ENCODE measurements around the gene RFTN1. TPM values are rescaled to one million over a fixed set of nuclear protein-coding genes. Genes with fewer than 3 reads are reported as not detected.

RFTN1 gene
- total RNA-seq, 3 donors from 2014 or later (not counting 1 experiment from before 2014, with no cell fraction given), result 112 to 135 (median 115) TPM

GRCh38 chr3:16471897-16472296, 41.6 kb downstream of the RFTN1 start:
- Mint-ChIP-seq H3K27ac (peak overlapping the region; percentile 24 to 31), H3K4me1 (peaks cover 79 to 80% of the 10 kb centered on the region in 2 donors), H3K36me3 (peaks cover 17% of the 10 kb centered on the region), H3K4me3 (no peak overlapping the region), H3K27me3 (ENCODE audit: low read depth in 2 of 2) (no peaks in the 10 kb centered on the region), H3K9me3 (peaks cover 0 to 4% of the 10 kb centered on the region in 2 donors)
- DNase-seq, result no peak
- H3K27me3 ChIP-seq (ENCODE audit: control insufficient read depth, insufficient read depth, low read length), result no peaks in the 10 kb centered on the region
- WGBS (ENCODE audit: insufficient coverage), result 93% methylated on average over 3 of the region's 3 CpGs
- intact Hi-C loops (cut with micrococcal nuclease), result no loop called here
- H3K36me3 ChIP-seq (ENCODE audit: control insufficient read depth, insufficient read depth, low read length), result peaks cover 20% of the 10 kb centered on the region
- H3K4me3 ChIP-seq (ENCODE audit: low read length), result no peak overlapping the region
- no peak for ATAC-seq
- TF ChIP-seq CTCF (IDR thresholded peaks at IDR 0.05), result no peak
- H3K4me1 ChIP-seq (ENCODE audit: control insufficient read depth, insufficient read depth, low read length), result peaks cover 38% of the 10 kb centered on the region
- peaks cover 4% of the 10 kb centered on the region for H3K9me3 ChIP-seq (ENCODE audit: control insufficient read depth, insufficient read depth, low read length)
- H3K27ac ChIP-seq (ENCODE audit: low read length), result no peak overlapping the region

- H3K4me3 Mint-ChIP-seq, result no peak overlapping the region
- H3K4me1 Mint-ChIP-seq, result peaks cover 71 to 72% of the 10 kb centered on the region in 2 donors
Observed at GRCh38 chr3:16470590-16470989, 42.9 kb downstream of the RFTN1 start.

GRCh38 chr3:16468336-16469098, 45.0 kb downstream of the RFTN1 start:
- Mint-ChIP-seq H3K4me3 (no peak overlapping the region), H3K4me1 (peaks cover 64 to 68% of the 10 kb centered on the region in 2 donors), H3K27ac (peak overlapping the region; percentile 62 to 80), H3K9me3 (peaks cover 0 to 4% of the 10 kb centered on the region in 2 donors), H3K27me3 (ENCODE audit: low read depth in 2 of 2) (no peaks in the 10 kb centered on the region), H3K36me3 (peaks cover 17% of the 10 kb centered on the region)
- ATAC-seq (peak in 1 of 3 donors; percentile 64), DNase-seq (peak in 1 of 2 donors; percentile 68)
- H3K36me3 ChIP-seq (ENCODE audit: control insufficient read depth, insufficient read depth, low read length), result peaks cover 21% of the 10 kb centered on the region
- TF ChIP-seq CTCF (IDR thresholded peaks at IDR 0.05), result no peak
- H3K27me3 ChIP-seq (ENCODE audit: control insufficient read depth, insufficient read depth, low read length), result no peaks in the 10 kb centered on the region
- H3K4me1 ChIP-seq (ENCODE audit: control insufficient read depth, insufficient read depth, low read length), result peaks cover 24% of the 10 kb centered on the region
- no peak overlapping the region for H3K27ac ChIP-seq (ENCODE audit: low read length)
- H3K4me3 ChIP-seq (ENCODE audit: low read length), result no peak overlapping the region
- intact Hi-C loops (cut with micrococcal nuclease), result no loop called here
- H3K9me3 ChIP-seq (ENCODE audit: control insufficient read depth, insufficient read depth, low read length), result peaks cover 4% of the 10 kb centered on the region
- WGBS (ENCODE audit: insufficient coverage), result 66% methylated on average over 5 of the region's 10 CpGs

More at GRCh38 chr3:16470590-16470989, 42.9 kb downstream of the RFTN1 start:
- Histone ChIP-seq H3K4me1 (ENCODE audit: control insufficient read depth, insufficient read depth, low read length) (peaks cover 25% of the 10 kb centered on the region), H3K27ac (ENCODE audit: low read length) (no peak overlapping the region), H3K27me3 (ENCODE audit: control insufficient read depth, insufficient read depth, low read length) (no peaks in the 10 kb centered on the region), H3K36me3 (ENCODE audit: control insufficient read depth, insufficient read depth, low read length) (peaks cover 25% of the 10 kb centered on the region), H3K9me3 (ENCODE audit: control insufficient read depth, insufficient read depth, low read length) (peaks cover 4% of the 10 kb centered on the region), H3K4me3 (ENCODE audit: low read length) (no peak overlapping the region)
- no peak for DNase-seq
- Mint-ChIP-seq H3K27ac (peak overlapping the region; percentile 28 to 68), H3K36me3 (peaks cover 17% of the 10 kb centered on the region), H3K27me3 (ENCODE audit: low read depth in 2 of 2) (no peaks in the 10 kb centered on the region), H3K9me3 (peaks cover 0 to 4% of the 10 kb centered on the region in 2 donors)
- 91% methylated on average over 1 of the region's 1 CpG for WGBS (ENCODE audit: insufficient coverage)
- no peak for TF ChIP-seq CTCF (IDR thresholded peaks at IDR 0.05)
- ATAC-seq, result no peak
- intact Hi-C loops (cut with micrococcal nuclease), result no loop called here
